Endothelial cell of umbilical vein (primary cell): ENCODE measurements around the gene SPAG9. TPM values are rescaled to one million over a fixed set of nuclear protein-coding genes. Genes with fewer than 3 reads are reported as not detected.
"Not testable (repeated sequence)": the region's sequence is repeated elsewhere in the genome, so short reads cannot be mapped to it uniquely, and the experiment has no call there.

ENCODE experiments used
- BruUV-seq: library from RNA; stranded (reverse); fragments of 400-500 nt; replicated peaks from 2 replicates; lab custom pipeline; 2021; lab: Mats Ljungman, UMichigan
- CTCF ChIA-PET: fragments of 300-600, 350-600 bp; sonication (Branson Sonifier 250); formaldehyde crosslinking; loops from one replicate; lab custom pipeline; 2021; ENCODE audit warnings: antibody characterized with exemption, inconsistent platforms; lab: Charles Lee
- POLR2A ChIA-PET: fragments of 300-600, 350-600 bp; sonication (Branson Sonifier 250); formaldehyde crosslinking; loops from one replicate; lab custom pipeline; 2021; ENCODE audit warnings: antibody characterized with exemption, inconsistent platforms; lab: Charles Lee
- DNase-seq: peaks from one replicate; pipeline ENCODE4 v3.0.0-alpha.2; 2011; ENCODE audit warnings: low read depth, low spot score
- FAIRE-seq: peaks from 2 replicates; lab custom pipeline; 2011; peaks lifted over from hg19 to GRCh38; lab: Jason Lieb, UNC
- H2AFZ ChIP-seq: 2 replicates; pipeline ENCODE4 v1.6.0; 2012; ENCODE audit warnings: low read depth, low read length, control low read depth, inconsistent platforms
- H3K27ac ChIP-seq: 2 replicates; pipeline ENCODE4 v1.5.1; 2011; ENCODE audit warnings: low read depth, mild to moderate bottlenecking, control low read depth, low read length, moderate library complexity; ENCODE audit not compliant: insufficient read depth
- H3K27me3 ChIP-seq, 2 experiments: 2 replicates each; pipeline versions ENCODE4 v1.6.0 to v1.6.1; 2011; ENCODE audit warnings: low read length in 2 of 2, mixed read lengths in 1 of 2; ENCODE audit not compliant: control insufficient read depth in 2 of 2, insufficient read depth in 2 of 2
- H3K36me3 ChIP-seq, 2 experiments: 2 replicates in 1 of 2; 3 replicates in 1 of 2; pipeline ENCODE4 v1.5.1; 2011; ENCODE audit warnings: low read length in 2 of 2, mild to moderate bottlenecking in 1 of 2, moderate library complexity in 1 of 2; ENCODE audit not compliant: control insufficient read depth in 2 of 2, insufficient read depth in 2 of 2; ENCODE audit errors: extremely low read depth in 1 of 2
- H3K4me1 ChIP-seq: 3 replicates; pipeline ENCODE4 v1.5.1; 2011; ENCODE audit warnings: mild to moderate bottlenecking, low read length; ENCODE audit not compliant: control insufficient read depth, insufficient read depth; ENCODE audit errors: extremely low read depth
- H3K4me2 ChIP-seq: 2 replicates; pipeline ENCODE4 v1.6.1; 2011; ENCODE audit warnings: low read length, control low read depth, mixed read lengths; ENCODE audit not compliant: insufficient read depth
- H3K4me3 ChIP-seq, 3 experiments: fragments of 200-600 bp in 1 of 3; sonication (generic), shearing (Covaris generic) in 1 of 3; replicated peaks in 1 of 3; 2 replicates each; pipeline ENCODE4 v1.5.1; 2011 to 2016; ENCODE audit warnings: control low read depth in 3 of 3, low read length in 3 of 3, mild to moderate bottlenecking in 2 of 3, inconsistent platforms in 1 of 3, low read depth in 1 of 3, moderate library complexity in 1 of 3; ENCODE audit not compliant: insufficient read depth in 1 of 3
- H3K79me2 ChIP-seq: 2 replicates; pipeline ENCODE4 v1.6.0; 2012; ENCODE audit warnings: low read length, inconsistent platforms; ENCODE audit not compliant: control insufficient read depth, insufficient read depth
- H3K9ac ChIP-seq: replicated peaks from 2 replicates; pipeline ENCODE3; 2011; ENCODE audit warnings: low read length, control low read depth; ENCODE audit not compliant: insufficient read depth; ENCODE audit errors: extremely low read depth
- H3K9me1 ChIP-seq: replicated peaks from 3 replicates; pipeline ENCODE4 v1.6.0; 2011; ENCODE audit warnings: mild to moderate bottlenecking, low read length; ENCODE audit not compliant: control insufficient read depth, insufficient read depth; ENCODE audit errors: extremely low read depth
- H3K9me3 ChIP-seq: replicated peaks from 2 replicates; pipeline ENCODE4 v1.5.1; 2012; ENCODE audit warnings: low read length, inconsistent platforms; ENCODE audit not compliant: control insufficient read depth, insufficient read depth
- H4K20me1 ChIP-seq: replicated peaks from 2 replicates; pipeline ENCODE3; 2011; ENCODE audit warnings: mild to moderate bottlenecking, low read length; ENCODE audit not compliant: control insufficient read depth, insufficient read depth; ENCODE audit errors: extremely low read depth
- CTCF ChIP-seq, 2 donors: IDR thresholded peaks; 1 replicate in 1 of 2; 2 replicates in 1 of 2; pipeline ENCODE4 v1.5.1; 2011; ENCODE audit warnings: low read length in 2 of 2, mild to moderate bottlenecking in 2 of 2, moderate library complexity in 2 of 2, control low read depth in 1 of 2, inconsistent platforms in 1 of 2, low read depth in 1 of 2; ENCODE audit not compliant: insufficient read depth in 1 of 2; ENCODE audit errors: extremely low read depth in 1 of 2
- EZH2 ChIP-seq: IDR thresholded peaks from 2 replicates; pipeline ENCODE4 v1.6.1; 2012; ENCODE audit warnings: borderline replicate concordance, low read depth, mild to moderate bottlenecking, moderate library complexity, low read length, inconsistent platforms; ENCODE audit not compliant: severe bottlenecking
- FOS ChIP-seq: IDR thresholded peaks from 2 replicates; pipeline ENCODE4 v1.6.1; 2011; ENCODE audit warnings: mild to moderate bottlenecking, low read length, moderate library complexity, borderline replicate concordance; ENCODE audit not compliant: insufficient read depth
- GATA2 ChIP-seq: IDR thresholded peaks from 2 replicates; pipeline ENCODE4 v1.7.0; 2011; ENCODE audit warnings: low read depth, mild to moderate bottlenecking, moderate library complexity, mixed read lengths, low read length; ENCODE audit not compliant: insufficient read length, insufficient read depth
- JUN ChIP-seq: IDR thresholded peaks from 2 replicates; pipeline ENCODE4 v1.6.1; 2011; ENCODE audit warnings: borderline replicate concordance, low read depth; ENCODE audit not compliant: insufficient read length, insufficient read depth
- MAX ChIP-seq: IDR thresholded peaks from 2 replicates; pipeline ENCODE4 v1.6.1; 2011; ENCODE audit not compliant: insufficient read depth, insufficient read length
- MYC ChIP-seq: IDR thresholded peaks from one replicate; pipeline ENCODE4 v1.6.1; 2011; ENCODE audit warnings: mild to moderate bottlenecking, low read depth, low read length
- POLR2A ChIP-seq: IDR thresholded peaks from 2 replicates; pipeline ENCODE4 v1.6.1; 2012; ENCODE audit warnings: low read depth, mild to moderate bottlenecking, control low read depth, low read length
- POLR2AphosphoS5 ChIP-seq: IDR thresholded peaks from 2 replicates; pipeline ENCODE4 v1.6.1; 2012; ENCODE audit warnings: low read depth, mild to moderate bottlenecking, control low read depth, low read length, moderate library complexity; ENCODE audit not compliant: insufficient read depth
- dilution Hi-C: fragments of 300-500 bp; cut with MboI; formaldehyde crosslinking; loops from one replicate; pipeline ENCODE4 v1.15.0; 2019; ENCODE audit warnings: low sequenced_read_pairs; ENCODE audit not compliant: extremely low pct_ligation_motif_present
- intact Hi-C: fragments of 100-400 bp; cut with micrococcal nuclease; formaldehyde crosslinking; loops from one replicate; pipeline ENCODE4 v1.10.0; 2022
- polyA plus RNA-seq, 4 experiments: library from polyadenylated mRNA; depleted of rRNA in 3 of 4; stranded (reverse) in 3 of 4; unstranded in 1 of 4; fragments of >200 nt; gene quantifications; 2 replicates each; pipeline versions ENCODE4 v1.2.1 to v1.2.3, GENCODE V29; 2011 to 2012; ENCODE audit warnings: missing spikeins in 1 of 4
- total RNA-seq: library from RNA; stranded (reverse); gene quantifications from 2 replicates; pipeline ENCODE4 v1.2.3, GENCODE V29; 2021

Gene SPAG9
- total and polyA plus RNA-seq, 2 donors (not counting 3 experiments of a cell fraction or from before 2014, with no cell fraction given): 16.5 to 75.0 TPM

- Histone ChIP-seq H2AFZ (no peak overlapping the region), H4K20me1 (peaks cover 11% of the 10 kb centered on the region), H3K4me2 (no peak overlapping the region), H3K9me3 (no peaks in the 10 kb centered on the region), H3K27me3 (no peaks in the 10 kb centered on the region), H3K4me1 (peaks cover 21% of the 10 kb centered on the region), H3K79me2 (peaks cover 23% of the 10 kb centered on the region), H3K9ac (no peak overlapping the region), H3K36me3 (peaks cover 0 to 1% of the 10 kb centered on the region in 2 experiments), H3K27ac (no peak overlapping the region), H3K4me3 (no peak overlapping the region), H3K9me1 (no peaks in the 10 kb centered on the region)
- no TSS peak for BruUV-seq
- dilution Hi-C loops (no loop called here), intact Hi-C loops (no loop called here)
- DNase-seq (no peak), FAIRE-seq (no peak)
- POLR2A ChIA-PET: no interaction called here
- CTCF ChIA-PET: no interaction called here
- TF ChIP-seq POLR2AphosphoS5 (no peak), CTCF (IDR thresholded peaks at IDR 0.05; ENCODE audit: extremely low read depth in 1 of 2, insufficient read depth in 1 of 2, low read depth in 1 of 2, low read length in 2 of 2) (no peak), MAX (no peak), EZH2 (no peak), POLR2A (no peak), MYC (no peak), FOS (no peak), JUN (no peak), GATA2 (no peak)
These were observed 36.7 kb downstream of the SPAG9 start for GRCh38 chr17:51083981-51084380.

- H3K9me1 ChIP-seq, intact Hi-C loops, H2AFZ ChIP-seq, H3K9ac ChIP-seq, BruUV-seq, DNase-seq, POLR2A ChIA-PET, dilution Hi-C loops, H3K36me3 ChIP-seq, H3K9me3 ChIP-seq, H3K4me3 ChIP-seq, FAIRE-seq, H3K4me2 ChIP-seq, CTCF ChIA-PET, H3K27me3 ChIP-seq, H3K27ac ChIP-seq: not testable (repeated sequence)
- Histone ChIP-seq H4K20me1 (peaks cover 11% of the 10 kb centered on the region), H3K79me2 (peaks cover 23% of the 10 kb centered on the region), H3K4me1 (peaks cover 21% of the 10 kb centered on the region)
These were observed 37.3 kb downstream of the SPAG9 start for GRCh38 chr17:51083364-51083763.
